Right ventricle myocardium inferior (tissue), 1 donor: ENCODE data around the gene ARHGAP31. TPM values are rescaled to one million over a fixed set of nuclear protein-coding genes. Genes with fewer than 3 reads are reported as not detected.

Experiments used
- ATAC-seq: fragments of 200-7000 bp; cut with Tn5 transposase; one replicate; pipeline ENCODE4 v1.9.1; 2020; ENCODE audit warnings: mild to moderate bottlenecking, moderate library complexity
- DNase-seq: peaks from one replicate; pipeline ENCODE4 v3.0.0; 2021; ENCODE audit errors: missing footprints
- intact Hi-C: fragments of 100-400 bp; cut with DNase I; formaldehyde crosslinking; loops from one replicate; pipeline ENCODE4 v1.11.0; 2022
- total RNA-seq: library from RNA; stranded (reverse); fragmentation: NEBNext Ultra II Directional; extraction: Animal tissue kit (Norgen Biotek cat#: 25700); gene quantifications from one replicate; pipeline ENCODE4 v1.2.1, GENCODE V29; 2021
- donor health status: DM: no; HTN: yes; CAD: no; lungs with severe emphysema.

ARHGAP31 gene
- total RNA-seq, 1 donor from 2014 or later, result 42.8 TPM

DNA sequence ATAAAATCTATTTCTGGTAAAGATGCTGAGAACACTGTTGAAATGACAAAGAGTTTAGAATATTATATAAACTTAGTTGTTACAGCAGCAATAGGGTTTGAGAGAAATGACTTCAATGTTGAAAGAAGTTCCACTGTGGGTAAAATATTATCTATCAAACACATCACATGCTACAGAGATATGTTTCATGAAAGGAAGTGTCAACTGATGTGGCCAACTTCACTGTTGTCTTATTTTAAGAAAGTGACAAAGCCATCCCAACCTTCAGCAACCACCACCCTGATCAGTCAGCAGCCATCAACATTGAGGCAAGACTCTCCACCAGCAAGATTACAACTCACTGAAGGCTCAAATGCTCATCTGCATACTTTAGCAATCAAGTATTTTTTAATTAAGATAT lies 149.0 kb downstream of the ARHGAP31 start:
- DNase-seq (no peak), ATAC-seq (no peak)
- intact Hi-C loops, result no loop called here

DNA sequence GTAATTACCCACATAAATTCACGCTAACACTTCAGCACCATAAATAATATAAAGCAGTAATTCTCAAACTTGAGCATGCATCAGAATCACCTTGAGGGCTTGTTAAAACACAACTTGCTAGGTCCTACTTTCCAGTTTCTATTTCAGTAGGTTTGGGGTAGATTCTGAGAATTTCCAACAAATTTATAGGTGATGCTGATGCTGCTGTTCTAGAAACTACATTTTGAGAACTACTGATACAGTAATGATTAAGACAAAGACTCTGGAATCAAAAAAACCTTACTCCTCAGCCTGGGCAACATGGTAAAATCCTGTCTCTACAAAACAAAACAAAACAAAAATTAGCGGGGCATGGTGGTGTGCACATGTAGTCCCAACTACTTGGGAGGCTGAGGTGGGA lies 150.4 kb downstream of the ARHGAP31 start:
- DNase-seq (no peak), ATAC-seq (no peak)
- intact Hi-C loops, result no loop called here

DNA sequence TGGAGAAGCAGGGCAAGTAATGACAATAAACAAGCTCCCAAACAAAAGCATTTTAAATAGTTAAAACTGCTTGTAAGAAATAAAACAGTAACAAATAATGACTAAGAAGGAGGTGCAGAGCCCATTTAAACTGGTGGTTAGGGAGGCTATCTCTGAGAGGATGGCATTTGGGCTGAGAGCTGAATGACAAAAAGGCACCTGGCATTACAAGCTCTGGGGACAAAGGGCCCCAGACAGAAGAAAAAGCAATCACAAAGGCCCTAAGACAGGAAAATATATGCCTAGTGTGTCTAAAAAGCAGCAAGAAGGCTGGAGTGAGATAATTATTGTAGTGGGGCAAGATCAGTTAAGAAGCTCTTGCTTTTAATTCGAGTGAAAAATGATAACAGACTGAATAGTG lies 159.6 kb downstream of the ARHGAP31 start:
- DNase-seq (no peak), ATAC-seq (no peak)
- intact Hi-C loops, result no loop called here

DNA sequence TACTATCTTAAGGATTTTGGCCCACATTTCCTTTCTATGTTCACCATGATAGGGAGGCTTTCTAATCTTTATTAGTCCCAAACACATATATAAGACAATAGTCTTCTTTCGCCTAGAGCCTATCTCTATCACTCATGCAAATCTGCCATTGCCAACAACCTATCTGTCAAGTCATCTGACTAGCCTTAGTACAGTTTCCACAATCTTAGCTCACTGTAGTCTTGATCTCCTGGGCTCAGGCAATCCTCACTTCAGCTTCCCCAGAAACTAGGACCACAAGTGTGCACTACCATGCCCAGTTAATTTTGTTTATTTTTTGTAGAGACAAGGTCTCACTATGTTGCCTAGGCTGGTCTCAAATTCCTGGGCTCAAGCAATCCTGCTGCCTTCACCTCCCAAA lies 162.3 kb downstream of the ARHGAP31 start:
- intact Hi-C loops, result no loop called here
- DNase-seq, result no peak
- ATAC-seq, result no peak

DNA sequence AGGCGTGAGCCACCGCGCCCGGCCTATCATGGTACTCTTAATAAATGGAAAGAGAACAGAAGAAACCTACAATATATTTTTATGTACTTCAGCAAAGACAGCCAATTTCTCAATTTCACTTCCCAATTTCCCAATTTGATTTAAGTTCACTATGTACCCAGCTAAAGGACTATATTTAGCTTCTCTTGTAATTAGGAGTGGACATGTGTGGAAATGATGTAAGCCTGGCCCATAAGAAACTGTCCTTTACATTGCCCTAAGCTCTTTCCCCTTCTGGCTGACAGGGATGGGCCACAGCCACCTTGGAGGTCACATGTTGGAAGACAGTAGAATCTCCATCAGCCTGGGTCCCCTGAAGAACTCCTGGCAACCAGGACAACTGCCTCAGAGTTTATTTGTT lies 163.1 kb downstream of the ARHGAP31 start:
- intact Hi-C loops, result no loop called here
- no peak for DNase-seq
- ATAC-seq, result no peak

DNA sequence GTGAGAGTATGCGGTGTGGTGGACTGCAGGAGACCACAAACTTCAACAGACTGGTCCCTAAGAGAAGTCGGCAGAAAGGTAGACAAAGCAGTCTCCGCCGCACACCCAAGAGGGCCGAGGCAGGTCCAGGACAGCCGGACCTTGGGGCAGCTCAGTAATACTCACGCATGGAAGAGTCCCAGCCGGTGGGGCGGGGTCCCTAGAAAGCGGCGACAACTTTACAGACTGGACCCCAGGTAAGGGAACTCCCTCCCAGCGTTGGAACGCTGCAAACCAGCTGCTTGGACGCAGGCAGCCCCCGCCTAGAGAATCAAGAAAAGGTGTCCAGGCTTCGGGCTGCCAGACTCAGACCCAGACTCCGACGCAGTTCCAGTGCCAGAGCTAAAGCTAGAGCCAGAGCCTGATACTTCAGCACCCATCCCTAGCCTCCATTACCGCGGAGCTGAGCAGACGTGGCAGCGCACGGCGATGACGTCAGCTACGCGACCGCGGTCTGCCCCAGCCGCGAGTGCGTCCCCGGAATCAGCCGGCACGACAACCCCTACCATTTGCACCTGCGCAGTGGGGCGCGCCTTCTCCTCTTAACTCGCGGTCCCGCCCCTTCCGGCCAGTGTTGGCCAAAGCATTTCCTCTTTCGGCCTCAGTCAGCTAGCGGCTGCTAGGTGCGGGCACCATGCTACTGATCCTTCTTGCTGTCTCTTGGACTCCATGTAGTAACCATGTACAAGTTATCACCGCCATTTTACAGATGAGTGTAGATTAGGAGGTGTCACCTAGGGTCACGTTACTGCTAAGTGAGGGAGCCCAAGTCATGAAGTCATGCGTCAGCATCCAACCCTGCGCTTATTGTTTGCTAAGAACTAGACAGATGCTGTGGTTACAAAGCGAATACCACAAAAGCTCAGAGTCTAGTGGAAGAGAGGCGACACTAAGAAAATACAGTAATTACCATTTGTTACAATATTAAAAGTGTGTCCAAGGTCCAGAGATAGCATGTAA lies 169.3 kb downstream of the ARHGAP31 start, which contains the start of gene TMEM39A:
TSS of gene TMEM39A (minus strand) at position 445 of the 999 bp plus-strand sequence. CDS start 1,541 bp downstream, outside the sequence.
- intact Hi-C loops, result loop anchor here (1.0 to 2.0 kb wide), 2 partner anchors 35 to 214 kb away; partner anchors contain the start of genes COX17 and TIMMDC1
- ATAC-seq, result peak; percentile 99
- DNase-seq, result peak; percentile 100

DNA sequence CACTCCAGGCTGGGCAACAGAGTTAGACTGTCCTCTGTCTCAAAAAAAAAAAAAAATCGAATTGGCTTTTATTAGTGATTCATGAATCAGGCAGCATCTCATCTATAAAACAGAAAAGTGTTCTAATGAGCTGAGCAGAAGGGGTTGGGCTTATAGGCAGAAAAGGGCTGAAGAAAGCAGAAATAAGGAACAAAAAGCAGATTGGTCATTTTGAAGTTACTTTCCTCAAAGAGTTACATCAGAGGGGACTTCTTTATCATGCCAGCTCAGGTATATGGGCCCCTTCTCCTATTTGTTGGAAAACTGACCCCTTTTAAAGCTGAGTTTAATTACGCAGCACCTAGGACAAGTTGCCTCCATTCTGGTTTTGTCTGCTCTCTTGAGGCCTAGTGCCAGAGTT lies 173.9 kb downstream of the ARHGAP31 start:
- DNase-seq (no peak), ATAC-seq (no peak)
- intact Hi-C loops, result loop anchor here (2.0 to 5.0 kb wide), 3 partner anchors 171 to 209 kb away; partner anchors contain the start of gene COX17

DNA sequence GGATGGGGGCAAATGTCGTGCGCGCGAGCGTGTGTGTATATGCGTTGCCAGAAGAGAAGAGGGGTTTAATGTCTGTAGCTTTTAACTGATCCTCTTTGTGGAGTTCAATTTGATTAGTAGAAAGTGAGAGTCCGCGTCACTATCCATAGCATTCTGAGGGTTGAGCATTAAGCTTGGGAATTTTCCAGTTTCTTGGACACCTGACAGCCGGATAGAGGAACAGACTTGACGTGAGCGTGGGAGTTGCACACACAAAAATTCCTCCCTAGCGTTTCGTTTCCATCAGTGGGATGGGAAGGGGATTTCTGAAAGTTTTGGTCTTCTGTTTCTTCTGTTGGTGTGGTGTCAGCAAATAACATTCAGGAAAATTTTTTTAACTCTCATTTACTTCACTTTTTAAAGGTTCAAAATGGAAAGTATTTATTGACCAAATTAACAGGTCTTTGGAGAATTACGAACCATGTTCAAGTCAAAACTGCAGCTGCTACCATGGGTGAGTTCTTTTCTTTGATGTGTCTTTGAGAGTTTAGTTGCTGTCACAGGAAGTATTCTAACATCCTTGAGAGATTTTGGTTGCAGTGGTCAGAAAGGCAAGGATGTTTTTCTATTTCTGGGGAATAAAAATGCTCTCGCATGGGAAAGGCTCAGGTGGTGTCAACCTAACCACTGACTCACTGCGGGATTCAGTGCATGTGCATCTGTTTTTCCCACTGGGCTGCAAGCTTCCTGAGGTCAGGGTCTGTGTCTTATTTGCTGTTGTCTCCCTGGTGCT lies 175.4 kb downstream of the ARHGAP31 start:
- intact Hi-C loops, result loop anchor here (2.0 to 5.0 kb wide), 3 partner anchors 172 to 207 kb away; partner anchors contain the start of gene COX17
- no peak for ATAC-seq
- DNase-seq, result no peak

Other genes starting within 250 kb of the ARHGAP31 start
- gene TEX55, start 148.2 kb upstream of the ARHGAP31 start, total RNA-seq, result not detected
- 0.11 TPM for gene UPK1B, start 120.8 kb upstream of the ARHGAP31 start, total RNA-seq
- 12.0 TPM for gene B4GALT4, start 53.5 kb upstream of the ARHGAP31 start, total RNA-seq
- gene TMEM39A, start 169.2 kb downstream of the ARHGAP31 start, total RNA-seq, result 17.0 TPM
- 5.1 TPM for gene POGLUT1, start 174.6 kb downstream of the ARHGAP31 start, total RNA-seq
- 340 TPM for gene TIMMDC1, start 204.2 kb downstream of the ARHGAP31 start, total RNA-seq